Pancreas (tissue), 10 donors: Measurements from ENCODE around the gene ZNF385C. TPM values are rescaled to one million over a fixed set of nuclear protein-coding genes. Genes with fewer than 3 reads are reported as not detected.

ENCODE experiments used
- ATAC-seq, 4 donors: fragments of 200-7000 bp; cut with Tn5 transposase; one replicate each; pipeline versions ENCODE4 v1.8.0 to v1.9.1; 2020; ENCODE audit warnings: mild to moderate bottlenecking in 4 of 4, moderate library complexity in 4 of 4
- DNase-seq, 6 donors: peaks; one replicate each; pipeline ENCODE4 v3.0.0-alpha.2; 2020
- FAIRE-seq: peaks from 2 replicates; lab custom pipeline; 2012; peaks lifted over from hg19 to GRCh38; lab: Jason Lieb, UNC
- H3K27ac ChIP-seq, 4 donors: fragments of 200-600 bp; sonication (generic); 1 replicate in 3 of 4; 2 replicates in 1 of 4; pipeline versions ENCODE4 v1.5.0 to v1.8.0; 2020
- H3K27me3 ChIP-seq, 4 donors: fragments of 200-600 bp; one replicate each; pipeline ENCODE4 v1.8.0; 2021
- H3K36me3 ChIP-seq, 3 donors: fragments of 200-600 bp; sonication (generic) in 1 of 3; one replicate each; pipeline versions ENCODE4 v1.5.0 to v1.8.0; 2020 to 2021
- H3K4me1 ChIP-seq, 3 donors: fragments of 200-600 bp; one replicate each; pipeline ENCODE4 v1.8.0; 2021
- H3K4me3 ChIP-seq, 4 donors: fragments of 200-600 bp; sonication (generic) in 2 of 4; one replicate each; pipeline versions ENCODE4 v1.5.0 to v1.8.0; 2020 to 2021
- H3K9me3 ChIP-seq, 4 donors: fragments of 200-600 bp; one replicate each; pipeline ENCODE4 v1.8.0; 2021
- WGBS, 2 donors: extraction: QIAGEN DNeasy Blood & Tissue Kit; methylation state at CpG; one replicate each; pipeline ENCODE4 v1.1.7; 2013; 5-methylcytosine and 5-hydroxymethylcytosine counted together
- intact Hi-C, 3 donors: fragments of 100-400 bp; cut with DNase I; formaldehyde crosslinking; loops; one replicate each; pipeline versions ENCODE4 v1.11.1 to v1.14.2; 2022
- polyA plus RNA-seq, 2 donors: library from polyadenylated mRNA; stranded (reverse); fragments of 200-250 nt; gene quantifications; one replicate each; pipeline ENCODE4 v1.2.3, GENCODE V29; 2013
- total RNA-seq, 6 donors: library from RNA; stranded (reverse); fragmentation: NEBNext Ultra II Directional in 4 of 6; extraction: Animal tissue kit (Norgen Biotek cat#: 25700) in 4 of 6; gene quantifications; one replicate each; pipeline versions ENCODE4 v1.2.1 to v1.2.4, GENCODE V29; 2021 to 2023
- TF ChIP-seq, protein P1 (sequence below), 4 donors: fragments of 200-600 bp; sonication (generic) in 3 of 4; IDR thresholded peaks; one replicate each; pipeline versions ENCODE4 v1.5.0 to v1.8.0; 2021; ENCODE audit warnings: antibody characterized with exemption in 4 of 4
- donor health status: healthy with polysubstance abuse.
- donor health status: DM: no; HTN: no; CAD: no; lungs with moderate emphysema.
- donor health status: DM: no; HTN: no; CAD: no.
- donor health status: control.
- donor health status: control.
- donor health status: Bipolar disorder and iron deficiency.
- donor health status: DM: yes; HTN: yes; CAD: no.
- donor health status: DM: no; HTN: no; CAD: no.
- donor health status: DM: no; HTN: no; CAD: no.
- donor health status: DM: yes; HTN: yes; CAD: no.

ZNF385C gene
- total and polyA plus RNA-seq, 8 donors = 0.67 to 2.6 (median 1.6) TPM

DNA sequence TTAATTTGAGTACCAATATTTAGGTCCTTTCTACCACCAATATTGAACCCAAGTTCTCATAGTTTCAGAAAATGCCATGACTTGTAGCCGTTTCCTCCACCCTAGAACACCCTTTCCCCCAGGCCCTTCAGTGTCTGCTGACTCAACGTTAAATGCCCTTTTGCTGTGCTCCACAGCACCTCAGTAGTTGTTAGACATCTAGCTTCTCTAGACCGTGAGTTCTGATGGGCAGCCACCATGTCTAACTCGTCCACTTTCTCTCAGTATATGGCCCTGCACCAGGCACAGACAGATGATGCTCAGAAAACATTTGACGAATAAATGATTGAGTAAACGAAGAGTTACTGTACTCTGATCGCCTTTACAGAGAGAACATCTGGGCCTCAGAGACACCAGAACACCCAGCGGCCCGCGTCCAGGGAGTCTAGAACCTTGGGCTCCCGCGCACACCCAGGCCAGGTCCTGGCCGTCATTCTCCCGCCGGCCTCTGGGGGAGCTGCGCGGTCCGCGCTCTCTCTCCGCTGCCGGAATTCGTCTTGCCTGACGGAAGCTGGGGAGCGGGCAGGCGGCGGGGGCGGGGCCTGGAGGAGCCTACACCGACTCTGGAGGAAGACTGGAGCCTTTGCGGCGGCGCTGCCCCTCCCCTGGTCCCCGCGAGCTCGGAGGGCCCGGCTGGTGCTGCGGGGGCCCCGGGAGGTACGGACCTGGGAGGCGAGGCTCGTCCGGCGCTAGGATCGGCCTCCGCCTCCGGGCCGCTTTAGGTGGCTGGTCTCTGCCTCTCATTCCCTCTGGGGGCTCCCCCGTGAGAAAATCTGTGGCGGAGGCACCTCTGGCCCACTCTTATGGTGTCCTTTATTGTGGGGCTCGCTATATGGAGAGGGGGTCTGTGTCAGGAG lies 78.5 kb downstream of the ZNF385C start, which contains the start of gene NKIRAS2:
NKIRAS2 (plus strand) TSS at position 582 of the 896 bp plus-strand sequence. CDS start 1,488 bp downstream, outside the sequence.
- Histone ChIP-seq H3K4me1 (peaks cover 24 to 35% (median 24%) of the 10 kb centered on the region in 3 donors), H3K4me3 (peak within 1 kb of the TSS; percentile 85 to 94 (median 90)), H3K27ac (peak within 1 kb of the TSS; percentile 44 to 73 (median 55)), H3K27me3 (no peaks in the 10 kb centered on the region), H3K9me3 (no peaks in the 10 kb centered on the region), H3K36me3 (peaks cover 0 to 14% (median 10%) of the 10 kb centered on the region in 3 donors)
- WGBS, 2 donors = 6 to 9% methylated on average over 34 to 49 of the region's 49 CpGs
- TF ChIP-seq, protein P1, sequence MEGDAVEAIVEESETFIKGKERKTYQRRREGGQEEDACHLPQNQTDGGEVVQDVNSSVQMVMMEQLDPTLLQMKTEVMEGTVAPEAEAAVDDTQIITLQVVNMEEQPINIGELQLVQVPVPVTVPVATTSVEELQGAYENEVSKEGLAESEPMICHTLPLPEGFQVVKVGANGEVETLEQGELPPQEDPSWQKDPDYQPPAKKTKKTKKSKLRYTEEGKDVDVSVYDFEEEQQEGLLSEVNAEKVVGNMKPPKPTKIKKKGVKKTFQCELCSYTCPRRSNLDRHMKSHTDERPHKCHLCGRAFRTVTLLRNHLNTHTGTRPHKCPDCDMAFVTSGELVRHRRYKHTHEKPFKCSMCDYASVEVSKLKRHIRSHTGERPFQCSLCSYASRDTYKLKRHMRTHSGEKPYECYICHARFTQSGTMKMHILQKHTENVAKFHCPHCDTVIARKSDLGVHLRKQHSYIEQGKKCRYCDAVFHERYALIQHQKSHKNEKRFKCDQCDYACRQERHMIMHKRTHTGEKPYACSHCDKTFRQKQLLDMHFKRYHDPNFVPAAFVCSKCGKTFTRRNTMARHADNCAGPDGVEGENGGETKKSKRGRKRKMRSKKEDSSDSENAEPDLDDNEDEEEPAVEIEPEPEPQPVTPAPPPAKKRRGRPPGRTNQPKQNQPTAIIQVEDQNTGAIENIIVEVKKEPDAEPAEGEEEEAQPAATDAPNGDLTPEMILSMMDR (IDR thresholded peaks at IDR 0.05) = peak; percentile 83 to 94 (median 92)
- FAIRE-seq (no peak), ATAC-seq (peak; percentile 73 to 84 (median 82)), DNase-seq (peak; percentile 92 to 98 (median 94))
- intact Hi-C loops = loop anchor here (5.0 to 10.0 kb wide), 3 partner anchors 85 to 98 kb away; partner anchors contain the start of gene DHX58 (in 1 of the 3)

DNA sequence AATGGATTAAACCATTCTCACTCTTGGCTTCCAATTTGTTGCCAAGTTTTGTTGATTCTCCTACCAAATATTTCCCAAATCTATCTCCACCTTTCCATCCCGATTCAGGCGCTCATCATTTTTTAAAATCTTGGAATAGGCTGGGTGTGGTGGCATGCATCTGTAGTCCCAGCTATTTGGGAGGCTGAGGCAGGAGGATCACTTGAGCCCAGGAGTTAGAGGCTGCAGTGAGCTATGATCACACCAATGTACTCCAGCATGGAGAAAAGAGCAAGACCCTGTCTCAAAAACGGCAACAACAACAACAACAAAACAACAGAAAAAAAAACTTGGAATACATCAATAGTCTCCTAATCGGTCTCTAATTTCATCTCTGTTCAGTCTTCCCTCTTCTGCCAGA lies 79.3 kb downstream of the ZNF385C start:
- DNase-seq = no peak
- Histone ChIP-seq H3K4me1 (peaks cover 24 to 28% (median 24%) of the 10 kb centered on the region in 3 donors), H3K36me3 (peaks cover 0 to 14% (median 10%) of the 10 kb centered on the region in 3 donors), H3K9me3 (no peaks in the 10 kb centered on the region), H3K4me3 (no peak overlapping the region), H3K27ac (no peak overlapping the region), H3K27me3 (no peaks in the 10 kb centered on the region)
- FAIRE-seq = no peak
- ATAC-seq = no peak
- intact Hi-C loops = no loop called here
- TF ChIP-seq, protein P1 (IDR thresholded peaks at IDR 0.05) = no peak
- 83 to 89% methylated on average over 4 of the region's 4 CpGs for WGBS, 2 donors

DNA sequence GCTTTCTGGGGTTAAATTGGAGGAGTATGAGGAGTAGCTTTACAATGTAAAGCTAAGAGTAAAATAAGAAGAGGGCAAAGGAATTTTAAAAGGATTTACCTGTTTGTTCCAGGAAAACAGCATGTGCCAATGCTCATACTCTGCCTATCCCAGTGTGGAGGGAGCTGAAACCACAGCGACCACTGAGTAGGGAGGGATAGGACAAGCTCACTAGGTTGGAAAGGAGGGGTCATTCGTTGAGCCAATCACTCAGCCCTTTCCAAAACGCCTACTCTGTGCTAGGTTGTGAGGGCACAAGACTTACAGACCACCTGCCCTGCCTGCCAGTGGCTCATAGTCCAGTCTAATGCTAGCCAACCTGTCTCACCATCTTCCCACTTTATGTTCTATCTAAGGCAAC lies 79.9 kb downstream of the ZNF385C start:
- ATAC-seq (no peak), FAIRE-seq (no peak), DNase-seq (no peak)
- H3K4me3 ChIP-seq = peak overlapping the region in 2 of 4 donors; percentile 68 to 94
- H3K27ac ChIP-seq = peak overlapping the region in 2 of 4 donors; percentile 86 to 91
- peaks cover 0 to 9% (median 9%) of the 10 kb centered on the region in 3 donors for H3K36me3 ChIP-seq
- WGBS, 2 donors = 31 to 53% methylated on average over 3 of the region's 3 CpGs
- no peaks in the 10 kb centered on the region for H3K9me3 ChIP-seq
- no peaks in the 10 kb centered on the region for H3K27me3 ChIP-seq
- TF ChIP-seq, protein P1 (IDR thresholded peaks at IDR 0.05) = no peak
- peaks cover 24 to 28% (median 24%) of the 10 kb centered on the region in 3 donors for H3K4me1 ChIP-seq
- intact Hi-C loops = no loop called here

DNA sequence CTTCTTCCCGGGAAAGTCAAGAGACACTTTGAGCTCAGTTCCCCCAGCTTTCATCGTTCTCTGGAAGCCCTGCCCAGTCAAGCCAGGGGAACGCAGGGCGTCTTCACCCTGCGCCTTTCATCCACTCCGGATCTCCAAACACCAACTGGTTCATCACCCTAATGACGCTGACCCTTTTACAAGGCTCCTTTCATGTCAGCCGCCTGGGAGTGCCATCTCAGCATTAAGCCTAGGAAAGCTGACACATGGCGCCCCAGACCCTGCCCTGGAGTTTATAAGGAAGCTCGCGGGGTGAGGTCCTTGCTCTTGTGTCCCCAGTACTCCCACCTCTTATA lies 80.4 kb downstream of the ZNF385C start:
- TF ChIP-seq, protein P1 (IDR thresholded peaks at IDR 0.05) = no peak
- intact Hi-C loops = no loop called here
- H3K9me3 ChIP-seq = no peaks in the 10 kb centered on the region
- H3K4me3 ChIP-seq = peak overlapping the region; percentile 68 to 94 (median 89)
- peaks cover 24 to 28% (median 24%) of the 10 kb centered on the region in 3 donors for H3K4me1 ChIP-seq
- peaks cover 0 to 7% (median 4%) of the 10 kb centered on the region in 3 donors for H3K36me3 ChIP-seq
- 4% methylated on average over 11 of the region's 11 CpGs for WGBS, 2 donors
- peak overlapping the region; percentile 79 to 91 (median 83) for H3K27ac ChIP-seq
- FAIRE-seq (no peak), ATAC-seq (no peak), DNase-seq (no peak)
- no peaks in the 10 kb centered on the region for H3K27me3 ChIP-seq
